Bone marrow (tissue), 2 donors: Measurements from ENCODE around the gene RAP2A.

Experiments
- DNase-seq, 2 donors: peaks; one replicate each; lab custom pipeline; 2025; lab: John Stamatoyannopoulos, UW

The RAP2A gene

DNA sequence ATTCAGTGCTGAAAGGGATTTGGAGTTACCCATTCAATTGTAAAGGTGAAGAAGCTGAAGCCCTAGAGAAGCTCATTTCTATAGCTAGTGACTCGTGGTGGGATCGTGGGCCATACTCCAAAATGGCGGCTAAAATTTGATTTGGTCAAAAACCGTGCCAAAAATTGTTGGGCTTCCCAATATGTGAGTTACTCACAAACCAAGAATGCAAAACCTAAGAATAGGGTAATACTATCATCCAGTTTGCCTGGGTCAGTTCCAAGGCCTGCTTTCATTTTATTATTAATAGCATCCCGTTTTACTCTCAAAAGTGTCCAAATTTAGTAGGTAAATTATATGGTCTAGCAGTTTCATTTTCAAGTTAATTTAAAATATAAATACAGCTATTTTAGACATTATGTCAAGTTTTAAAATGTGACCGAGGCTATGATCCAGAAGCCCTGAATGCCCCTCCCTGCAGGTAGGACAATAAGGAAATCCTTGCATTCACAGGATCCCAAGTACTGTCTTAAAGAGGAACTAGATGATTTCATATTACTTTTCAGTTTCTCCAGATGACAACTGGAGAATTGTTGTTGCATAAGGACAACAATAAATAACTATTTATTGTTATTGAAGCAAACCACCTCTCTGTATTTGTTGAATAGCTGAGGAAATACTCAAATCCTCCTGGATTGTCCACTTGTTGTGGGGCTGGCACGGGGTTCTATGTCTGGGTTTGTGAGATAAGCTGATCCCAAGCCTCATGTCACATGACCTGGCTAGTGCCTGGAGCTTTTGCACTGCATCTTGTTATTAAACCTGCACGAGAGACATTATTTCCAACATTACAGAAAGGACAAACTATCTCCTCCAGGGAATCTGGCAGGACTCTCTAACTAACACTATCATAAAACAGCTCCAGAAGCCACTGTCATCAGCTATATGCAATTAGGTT is 11.6 kb upstream of the RAP2A start:
- no peak for DNase-seq

DNA sequence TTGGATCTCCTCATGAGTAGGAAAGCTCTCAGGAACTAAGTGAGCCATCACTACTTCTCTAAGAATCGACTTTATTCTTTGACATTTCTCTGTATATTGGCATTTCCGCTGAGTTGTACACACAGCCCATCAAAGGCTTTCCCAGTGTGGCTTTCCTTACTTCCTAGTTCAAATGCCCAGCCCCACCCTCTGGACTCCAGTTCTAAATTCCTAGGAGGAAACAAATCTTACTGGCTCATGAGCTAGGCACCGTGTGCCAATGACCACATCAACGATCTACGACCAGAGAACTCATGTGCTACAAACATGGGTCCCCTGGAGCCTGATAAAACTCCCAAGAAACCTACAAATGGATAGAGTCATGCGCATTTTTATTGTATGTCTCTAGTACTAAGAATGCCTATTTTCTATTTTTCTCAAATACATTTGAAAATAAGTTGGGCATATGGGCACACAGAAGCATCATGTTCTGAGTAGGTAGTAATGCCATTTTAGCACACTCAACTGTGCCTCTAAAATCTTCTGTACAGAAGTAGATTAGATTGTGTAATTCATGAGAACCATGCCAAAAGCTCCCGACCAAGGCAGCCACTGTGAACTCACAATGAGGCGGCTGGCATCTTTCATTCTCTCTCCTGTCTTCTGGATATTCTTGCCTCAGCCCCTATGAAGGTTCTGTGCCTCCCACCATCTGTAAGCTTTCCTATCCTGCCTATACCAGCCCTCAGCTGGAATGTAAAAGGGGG is 10.5 kb upstream of the RAP2A start:
- DNase-seq: no peak

DNA sequence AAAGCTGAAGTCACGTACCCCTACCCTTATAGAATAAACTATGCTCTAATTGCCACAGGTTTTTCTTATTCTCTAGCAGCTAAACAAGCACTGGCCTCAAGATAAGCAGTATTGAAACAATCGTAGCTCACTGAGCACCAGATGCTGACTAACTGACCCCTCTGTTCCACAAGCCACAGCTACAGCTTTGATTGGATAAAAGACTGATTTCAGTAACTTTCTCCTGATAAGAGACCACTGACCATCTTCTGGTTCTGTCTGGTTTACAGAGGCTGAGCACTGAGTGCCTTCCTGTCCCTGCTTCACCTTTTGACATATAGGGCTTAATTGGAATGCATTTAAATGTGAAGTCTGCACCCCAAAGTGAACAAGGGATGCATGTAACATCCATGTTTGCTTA is 8.4 kb upstream of the RAP2A start:
- no peak for DNase-seq

DNA sequence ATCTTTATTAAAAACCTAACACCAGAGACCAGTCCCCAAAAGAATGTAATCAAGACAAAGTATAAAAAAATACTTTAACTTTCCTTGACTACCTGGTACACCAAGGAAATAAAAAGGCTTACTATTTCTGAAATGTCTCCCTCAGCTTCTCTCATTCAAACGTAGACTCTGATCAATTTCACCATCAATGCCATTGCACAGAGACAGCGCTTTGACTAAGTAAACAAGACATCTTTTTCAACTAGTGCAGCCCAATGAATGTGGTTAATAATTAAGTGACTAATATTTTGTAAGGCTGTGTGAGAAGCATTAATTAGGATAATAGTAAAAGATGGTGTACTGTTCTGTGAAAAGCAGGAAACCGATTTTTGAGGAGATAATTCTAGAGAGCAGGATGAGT is 7.3 kb upstream of the RAP2A start:
- no peak for DNase-seq

DNA sequence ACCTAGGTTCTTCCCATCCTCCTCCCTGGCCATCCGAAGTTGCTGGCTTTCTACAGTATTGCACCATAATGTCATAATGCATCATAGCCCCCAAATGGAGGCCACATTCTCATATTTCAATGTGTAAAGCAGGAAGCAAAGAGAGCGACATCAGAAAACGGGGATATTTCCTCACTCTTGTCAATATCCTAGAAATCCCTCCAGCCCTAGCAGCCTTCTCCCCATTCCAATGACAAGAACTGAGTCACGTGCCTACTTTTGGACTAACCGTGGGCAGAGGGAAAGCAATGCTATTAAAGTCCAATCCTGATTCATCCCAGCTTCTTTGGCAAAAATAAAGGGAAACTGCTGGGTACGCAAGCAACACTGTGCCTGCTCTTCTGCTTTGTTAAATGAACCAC is 4.3 kb upstream of the RAP2A start:
- no peak for DNase-seq

DNA sequence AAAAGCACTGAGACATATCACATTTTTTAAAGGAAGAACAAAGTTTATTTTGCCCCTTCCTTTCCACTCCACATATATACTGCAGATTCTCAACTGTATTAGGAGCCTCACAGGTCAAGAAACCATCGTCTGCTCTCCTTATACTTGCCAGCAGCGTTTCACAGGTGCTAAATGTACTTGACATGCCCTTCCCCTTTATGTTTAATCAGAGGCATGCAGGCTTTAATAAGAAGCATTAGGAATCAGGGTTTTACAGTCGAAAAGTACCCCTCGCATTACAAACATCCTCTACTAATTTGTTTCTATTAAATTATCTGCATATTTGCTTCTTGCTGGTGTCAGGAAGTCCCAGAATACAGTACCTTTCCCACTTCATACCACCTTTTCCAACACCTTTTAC is 3.7 kb upstream of the RAP2A start:
- DNase-seq: no peak

DNA sequence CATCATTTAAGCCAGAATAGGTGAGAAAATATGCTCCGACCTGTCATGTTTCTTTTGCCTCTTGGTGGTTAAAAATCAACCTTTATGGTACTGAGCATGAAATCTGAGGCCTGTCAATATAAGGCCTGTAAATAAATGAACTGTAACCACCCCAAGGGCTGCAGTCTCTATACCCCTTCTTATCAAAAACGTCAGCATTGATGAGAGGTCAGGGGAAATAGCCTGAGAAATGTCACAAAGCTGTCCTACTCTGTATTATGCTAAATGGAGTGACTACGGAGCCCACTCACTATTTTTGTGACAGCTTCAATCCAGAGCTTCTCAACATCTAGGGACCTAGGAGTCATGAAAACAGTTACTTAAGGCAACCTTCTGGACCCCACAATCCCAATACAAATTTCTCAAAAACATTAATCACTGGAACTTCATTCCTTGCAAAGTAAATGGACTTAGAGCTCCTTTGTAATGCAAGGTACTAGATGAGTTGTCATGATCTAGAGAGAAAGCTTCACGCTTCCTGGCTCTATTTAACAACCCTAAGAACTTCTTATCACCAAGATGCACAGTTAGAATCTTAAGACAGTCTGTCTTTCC is 2.7 kb upstream of the RAP2A start:
- DNase-seq: no peak

DNA sequence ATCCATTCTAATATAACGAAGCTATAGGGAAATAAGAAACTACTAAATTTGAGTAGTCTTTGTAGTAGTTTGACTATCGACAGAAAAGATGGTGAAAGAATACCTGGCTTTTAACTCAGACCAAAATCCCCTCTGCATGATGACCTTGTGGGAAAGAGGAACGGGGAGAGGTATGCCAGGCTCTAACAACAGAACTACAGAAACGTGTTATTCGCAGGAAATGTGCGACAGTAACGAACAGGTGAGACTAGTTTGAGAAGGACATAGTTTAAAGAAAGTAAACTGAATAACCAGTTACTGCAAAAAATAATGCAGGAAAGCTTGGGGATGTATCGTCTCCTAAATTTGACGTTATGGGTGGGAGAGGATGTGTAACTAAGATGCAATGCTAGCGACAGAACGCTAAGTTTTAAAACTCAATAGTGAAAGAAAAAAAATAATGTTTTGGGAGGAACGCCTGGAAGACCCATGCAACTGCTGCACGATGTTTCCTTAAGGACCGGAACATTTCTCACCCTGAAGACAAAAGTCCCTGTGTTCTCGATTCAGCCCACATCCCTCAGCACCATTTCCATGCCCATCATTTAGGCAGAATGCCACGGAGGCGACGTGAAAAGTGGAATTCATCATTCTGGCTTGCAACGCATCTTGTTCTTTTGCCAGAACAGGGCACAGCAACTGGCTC is 1.6 kb upstream of the RAP2A start:
- DNase-seq: no peak

DNA sequence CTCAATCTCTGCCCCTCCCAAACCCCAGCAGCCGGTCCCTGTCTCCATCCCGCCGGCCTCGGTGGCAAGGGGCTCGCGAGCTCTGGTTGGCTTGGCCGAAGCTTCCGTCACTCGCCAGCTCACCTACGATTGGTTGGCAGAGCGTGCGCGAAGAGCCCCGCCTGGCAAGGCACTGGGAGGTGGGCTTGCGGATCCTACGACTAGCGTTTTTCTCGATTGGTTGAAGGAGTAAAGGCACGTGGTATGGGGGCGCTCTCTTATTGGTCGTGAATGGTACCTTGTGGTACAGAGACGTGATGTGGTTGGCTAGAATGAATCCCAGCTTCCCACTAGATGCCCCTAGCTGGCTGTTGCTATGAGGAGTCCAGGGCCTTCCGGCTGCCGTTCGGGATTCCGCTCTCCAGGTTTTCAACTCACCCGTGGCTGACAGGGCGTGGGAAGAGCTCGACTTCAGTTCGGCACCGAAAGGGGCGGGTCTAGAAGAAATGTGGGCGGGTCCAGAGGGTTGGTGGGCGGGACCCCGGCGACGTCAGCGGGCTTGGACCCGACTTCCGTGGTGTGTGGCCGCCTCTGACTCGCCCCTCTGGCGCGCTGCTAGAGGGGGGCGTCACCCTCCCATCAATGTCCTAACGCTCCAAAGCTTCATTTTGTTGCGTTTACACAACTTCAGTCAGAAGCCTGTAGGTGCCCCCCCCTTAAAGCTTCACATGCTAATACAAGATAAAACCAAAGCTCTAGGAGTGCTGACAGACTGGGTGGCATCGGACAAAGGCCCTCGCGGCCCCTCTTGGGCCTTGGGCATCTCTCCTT is 847 bp upstream of the RAP2A start:
- DNase-seq: peak; percentile 93 to 98

DNA sequence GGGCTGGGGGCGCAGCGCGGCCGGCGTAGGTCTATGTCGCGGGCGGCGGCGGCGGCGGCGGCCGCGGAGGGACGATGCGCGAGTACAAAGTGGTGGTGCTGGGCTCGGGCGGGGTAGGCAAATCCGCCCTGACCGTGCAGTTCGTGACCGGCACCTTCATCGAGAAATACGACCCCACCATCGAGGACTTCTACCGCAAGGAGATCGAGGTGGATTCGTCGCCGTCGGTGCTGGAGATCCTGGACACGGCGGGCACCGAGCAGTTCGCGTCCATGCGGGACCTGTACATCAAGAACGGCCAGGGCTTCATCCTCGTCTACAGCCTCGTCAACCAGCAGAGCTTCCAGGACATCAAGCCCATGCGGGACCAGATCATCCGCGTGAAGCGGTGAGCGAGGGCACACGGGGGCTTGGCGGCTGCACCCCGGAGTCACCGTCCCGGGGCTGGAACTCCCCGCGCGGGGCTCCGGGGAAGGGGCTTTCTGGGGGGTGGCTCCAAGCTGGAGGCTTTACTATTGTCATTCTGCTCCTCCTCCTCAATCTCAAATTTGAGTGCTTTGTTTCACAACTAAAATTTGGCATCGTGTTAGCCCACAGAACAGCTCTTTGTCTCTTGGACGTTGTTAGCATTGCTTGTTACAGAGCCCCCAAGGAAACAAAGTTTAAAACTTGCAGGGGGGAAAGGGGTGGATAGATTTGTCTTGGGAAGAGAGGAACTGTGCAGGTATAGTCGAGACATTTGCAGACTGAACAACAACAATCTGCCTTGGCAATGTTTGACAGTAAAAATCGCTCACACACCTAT is 630 bp downstream of the RAP2A start:
- DNase-seq: peak in 1 of 2 donors; percentile 29

DNA sequence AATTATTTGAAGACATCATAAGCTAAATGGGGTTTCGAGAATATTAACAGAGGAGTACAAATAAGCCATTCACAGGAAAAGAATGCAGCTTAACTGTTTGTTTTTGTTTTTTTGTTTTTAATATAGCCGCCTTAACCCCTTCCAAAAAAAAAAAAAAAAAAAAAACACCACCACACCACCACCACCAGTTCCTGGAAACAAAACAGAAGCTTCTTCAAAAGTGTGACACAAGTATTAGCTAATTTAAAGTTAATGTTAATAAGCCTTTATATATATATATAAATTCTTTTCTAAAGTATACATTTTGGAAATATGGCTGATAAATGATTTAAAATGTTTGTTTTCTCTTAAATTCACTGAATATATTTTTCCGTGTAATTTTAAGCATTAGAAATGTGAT is 1.4 kb downstream of the RAP2A start:
- DNase-seq: no peak

DNA sequence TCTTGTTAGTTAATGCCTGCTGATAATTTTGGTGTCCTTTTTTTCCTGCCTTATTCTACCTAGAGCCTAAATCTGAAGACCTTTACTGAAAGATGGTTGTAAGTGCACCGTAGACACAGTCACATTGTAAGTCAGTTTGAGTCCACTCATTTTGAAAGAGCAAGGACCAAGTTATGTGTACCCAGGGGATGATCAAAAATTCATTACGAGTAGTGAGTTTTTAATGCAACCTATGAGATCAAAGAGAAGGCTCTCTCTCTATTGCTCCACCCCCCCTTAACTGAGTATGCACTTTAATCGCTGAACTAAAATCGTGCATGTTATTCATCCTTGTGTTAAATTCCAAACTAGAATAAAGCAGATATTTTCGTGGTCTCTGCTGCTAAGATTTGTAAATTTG is 1.8 kb downstream of the RAP2A start:
- no peak for DNase-seq

DNA sequence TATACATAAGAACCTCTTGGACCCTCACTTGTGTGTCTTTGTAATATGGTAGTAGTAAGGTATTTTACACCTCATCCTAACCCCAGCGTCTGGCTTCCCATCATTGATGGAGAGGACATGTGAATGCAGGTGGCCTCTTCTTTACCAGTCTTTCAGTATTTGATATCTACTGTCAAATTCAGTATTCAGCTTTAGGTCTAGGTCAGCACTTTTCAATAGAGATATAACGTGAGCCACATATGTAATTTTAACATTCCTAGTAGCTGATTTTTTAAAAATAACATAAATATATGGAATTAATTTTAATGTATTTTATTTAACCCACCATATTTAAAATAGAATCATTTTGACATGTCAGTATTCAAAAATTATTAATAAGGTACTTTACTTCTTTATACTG is 2.9 kb downstream of the RAP2A start:
- DNase-seq: no peak

DNA sequence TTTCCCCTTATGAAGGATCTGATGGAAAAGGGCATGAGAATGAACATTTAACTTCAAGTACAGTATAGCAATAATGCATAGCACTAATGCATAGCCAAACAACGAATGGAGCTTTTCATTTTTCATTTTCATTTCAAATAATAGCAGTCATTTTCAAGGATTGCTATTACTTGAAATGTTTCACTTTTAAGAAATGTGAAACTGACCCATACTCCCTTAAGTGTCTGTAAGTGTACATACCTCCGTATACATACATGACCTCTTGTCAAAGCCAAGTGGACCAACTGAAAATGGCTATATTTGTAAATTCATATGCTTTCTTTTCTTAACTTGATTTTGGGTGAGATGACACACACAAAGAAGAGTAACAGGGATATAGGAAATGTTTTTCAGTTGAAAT is 3.8 kb downstream of the RAP2A start:
- no peak for DNase-seq

DNA sequence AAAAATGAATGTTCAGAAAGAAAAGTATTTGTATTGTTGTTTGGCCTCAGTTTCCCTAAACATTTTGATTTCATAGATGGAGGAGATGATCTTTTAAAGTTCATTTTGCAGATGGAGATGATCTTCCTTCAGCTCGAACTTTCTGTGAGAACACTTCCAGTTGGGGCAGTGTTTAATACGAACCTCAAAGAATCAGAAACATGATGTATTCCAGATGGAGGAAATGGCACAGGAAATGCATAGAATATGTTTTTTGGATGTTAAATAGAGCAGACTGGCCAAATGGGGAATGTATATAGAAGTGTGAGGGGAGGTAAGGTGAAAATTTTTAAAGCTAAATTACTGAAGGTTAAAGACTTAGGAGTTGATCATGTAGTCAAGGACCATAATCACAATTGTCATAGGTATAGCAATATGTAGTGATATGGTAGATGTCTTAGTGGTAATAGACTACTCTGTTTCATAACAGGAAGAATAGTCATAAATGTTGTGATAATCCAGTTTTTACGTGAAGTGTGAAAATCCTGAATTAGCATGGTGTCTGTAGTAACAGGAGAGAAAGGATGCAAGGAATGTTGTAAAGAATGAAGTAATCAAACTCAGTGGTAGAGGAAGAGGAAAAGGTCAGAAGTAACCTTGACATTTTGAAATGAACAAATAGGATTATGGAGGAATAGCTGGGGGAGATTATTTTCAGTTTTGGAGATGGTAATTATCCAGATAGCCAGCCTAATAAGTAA is 5.1 kb downstream of the RAP2A start:
- no peak for DNase-seq

DNA sequence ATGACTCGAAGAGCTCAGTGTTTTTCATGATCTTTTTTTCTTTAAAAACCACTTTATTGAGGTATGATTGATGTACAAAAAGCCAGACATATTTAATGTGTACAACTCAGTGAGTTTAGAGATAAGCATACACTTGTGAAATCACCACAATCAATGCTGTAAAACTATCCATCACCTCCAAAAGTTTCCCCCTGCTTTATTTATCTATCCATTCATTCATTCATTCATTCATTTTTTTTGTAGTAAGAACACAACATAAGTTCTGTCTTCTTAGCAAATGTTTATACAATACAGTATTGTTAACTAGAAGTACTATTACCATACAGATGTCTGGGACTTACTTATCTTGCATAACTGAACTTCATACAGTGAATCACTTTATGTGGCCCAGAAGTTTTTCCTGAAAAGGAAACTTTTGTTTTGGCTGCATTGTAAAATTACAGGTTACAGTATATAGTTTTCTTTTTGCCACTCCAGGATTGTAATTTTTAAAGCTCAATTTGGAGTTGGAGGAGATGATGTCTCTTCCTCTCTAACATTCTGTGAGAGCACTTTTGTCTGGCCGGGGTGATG is 6.7 kb downstream of the RAP2A start:
- no peak for DNase-seq

DNA sequence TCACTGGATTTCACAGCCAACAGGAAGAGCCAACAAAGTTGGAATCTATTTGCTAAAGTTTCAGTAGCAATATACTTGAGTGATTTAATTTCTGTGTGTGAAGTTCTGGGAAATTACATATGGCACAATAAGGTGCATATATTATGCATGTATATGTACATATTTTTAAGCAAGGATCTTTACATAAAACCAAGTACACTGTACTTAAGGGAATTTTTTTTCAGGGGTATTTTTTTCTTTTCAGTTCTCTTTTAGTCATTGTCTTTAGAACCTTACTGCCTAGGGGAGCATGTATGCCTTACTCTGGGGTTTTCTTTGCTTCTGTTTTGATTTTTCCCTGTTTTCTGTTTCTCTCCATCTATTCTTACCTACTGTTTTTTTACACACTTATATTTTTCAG is 7.4 kb downstream of the RAP2A start:
- DNase-seq: no peak

DNA sequence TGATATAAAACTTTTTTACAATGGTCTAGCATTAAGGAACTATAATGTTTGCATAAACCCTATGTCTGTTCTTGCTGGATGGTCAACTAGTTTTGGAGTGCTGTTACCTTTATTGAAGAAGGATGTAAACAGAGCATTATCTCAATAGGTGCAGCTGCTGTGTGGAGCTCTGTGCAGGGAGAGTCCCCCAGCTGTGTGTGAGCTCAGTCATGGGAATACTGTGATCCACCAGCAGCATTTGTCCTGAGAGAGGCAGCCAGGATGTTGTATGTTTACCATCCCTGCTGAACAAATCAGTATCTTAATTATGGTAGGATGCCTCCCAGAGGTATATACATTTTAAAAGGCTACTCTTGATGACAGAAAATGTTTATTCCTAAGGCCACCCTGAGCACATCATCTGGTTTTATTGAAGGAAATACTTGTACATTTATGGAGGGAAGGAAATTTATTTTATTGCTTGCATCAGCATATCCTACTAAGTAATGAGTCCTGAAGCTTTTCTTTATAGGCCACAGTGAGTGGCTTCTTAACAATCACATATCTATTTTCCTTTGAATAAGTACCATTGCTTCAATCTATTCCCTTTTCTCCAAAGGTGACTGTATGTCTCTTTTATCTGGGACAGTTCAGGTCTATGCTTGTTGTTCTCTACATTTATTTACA is 11.7 kb downstream of the RAP2A start:
- DNase-seq: no peak

DNA sequence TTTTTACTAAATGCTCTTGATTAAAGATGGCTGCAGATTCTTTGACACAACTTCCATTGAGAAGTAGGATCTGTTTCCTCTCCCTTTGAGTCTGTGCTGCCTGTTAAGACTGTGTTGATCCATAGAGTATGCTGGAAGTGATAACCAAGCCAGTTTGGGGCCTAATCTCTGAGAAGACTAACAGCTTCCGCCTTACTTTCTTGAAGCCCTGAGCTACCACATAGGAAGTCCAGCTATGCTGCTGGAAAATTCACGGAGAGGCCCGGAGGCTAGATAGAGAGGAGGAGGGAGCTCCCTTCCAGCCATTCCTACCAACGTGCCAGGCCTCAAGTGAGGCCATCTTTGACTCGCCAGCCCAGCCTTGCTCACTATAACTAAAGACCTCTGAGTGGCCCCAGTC is 12.5 kb downstream of the RAP2A start:
- DNase-seq: no peak
